DMS79 (cell line): ENCODE data around the gene KLK3.
A peak's percentile ranks its signal among the peaks of the same experiment; 100 is the strongest.
"Not testable (repeated sequence)": the region's sequence is repeated elsewhere in the genome, so short reads cannot be mapped to it uniquely, and the experiment has no call there.

Source experiments
- DNase-seq: peaks from one replicate; lab custom pipeline; 2025; lab: John Stamatoyannopoulos, UW

The KLK3 gene

DNA sequence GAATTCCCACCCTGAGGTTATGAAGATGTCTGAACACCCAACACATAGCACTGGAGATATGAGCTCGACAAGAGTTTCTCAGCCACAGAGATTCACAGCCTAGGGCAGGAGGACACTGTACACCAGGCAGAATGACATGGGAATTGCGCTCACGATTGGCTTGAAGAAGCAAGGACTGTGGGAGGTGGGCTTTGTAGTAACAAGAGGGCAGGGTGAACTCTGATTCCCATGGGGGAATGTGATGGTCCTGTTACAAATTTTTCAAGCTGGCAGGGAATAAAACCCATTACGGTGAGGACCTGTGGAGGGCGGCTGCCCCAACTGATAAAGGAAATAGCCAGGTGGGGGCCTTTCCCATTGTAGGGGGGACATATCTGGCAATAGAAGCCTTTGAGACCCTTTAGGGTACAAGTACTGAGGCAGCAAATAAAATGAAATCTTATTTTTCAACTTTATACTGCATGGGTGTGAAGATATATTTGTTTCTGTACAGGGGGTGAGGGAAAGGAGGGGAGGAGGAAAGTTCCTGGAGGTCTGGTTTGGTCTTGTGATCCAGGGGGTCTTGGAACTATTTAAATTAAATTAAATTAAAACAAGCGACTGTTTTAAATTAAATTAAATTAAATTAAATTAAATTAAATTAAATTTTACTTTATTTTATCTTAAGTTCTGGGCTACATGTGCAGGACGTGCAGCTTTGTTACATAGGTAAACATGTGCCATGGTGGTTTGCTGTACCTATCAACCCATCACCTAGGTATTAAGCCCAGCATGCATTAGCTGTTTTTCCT, 7.0 kb downstream of the KLK3 start:
- DNase-seq: no peak

- no peak for DNase-seq
Observed at GRCh38 chr19:50869479-50869878, 14.8 kb downstream of the KLK3 start.

GRCh38 chr19:50870417-50871089, 15.8 kb downstream of the KLK3 start:
- DNase-seq: no peak

DNA sequence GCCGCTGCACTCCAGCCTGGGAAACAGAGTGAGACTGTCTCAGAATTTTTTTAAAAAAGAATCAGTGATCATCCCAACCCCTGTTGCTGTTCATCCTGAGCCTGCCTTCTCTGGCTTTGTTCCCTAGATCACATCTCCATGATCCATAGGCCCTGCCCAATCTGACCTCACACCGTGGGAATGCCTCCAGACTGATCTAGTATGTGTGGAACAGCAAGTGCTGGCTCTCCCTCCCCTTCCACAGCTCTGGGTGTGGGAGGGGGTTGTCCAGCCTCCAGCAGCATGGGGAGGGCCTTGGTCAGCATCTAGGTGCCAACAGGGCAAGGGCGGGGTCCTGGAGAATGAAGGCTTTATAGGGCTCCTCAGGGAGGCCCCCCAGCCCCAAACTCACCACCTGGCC, 18.3 kb downstream of the KLK3 start, which contains the start of gene KLK2:
Gene KLK2 (plus strand): TSS at position 384 of the 400 bp plus-strand sequence. CDS start 35 bp downstream, outside the sequence.
- no peak for DNase-seq

DNA sequence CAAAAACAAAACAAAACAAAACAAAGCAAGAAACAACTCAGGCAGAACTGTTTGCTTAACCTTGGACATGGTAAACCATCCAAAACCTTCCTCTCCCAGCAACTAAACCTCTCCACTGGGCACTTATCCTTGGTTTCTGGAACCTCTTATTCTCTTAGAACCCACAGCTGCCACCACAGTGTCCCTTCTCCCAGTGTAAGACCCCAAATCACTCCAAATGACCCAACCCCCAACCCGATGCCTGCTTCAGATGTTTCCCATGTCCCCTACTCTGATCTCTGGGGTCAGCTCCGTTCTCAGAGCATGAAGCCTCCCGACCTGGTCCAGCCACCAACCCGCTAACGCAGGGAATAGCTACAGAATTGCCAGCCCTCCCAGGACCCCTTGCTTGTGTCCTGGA, 19.5 kb downstream of the KLK3 start:
- DNase-seq: no peak

GRCh38 chr19:50875795-50876422, 21.2 kb downstream of the KLK3 start:
- no peak for DNase-seq

DNA sequence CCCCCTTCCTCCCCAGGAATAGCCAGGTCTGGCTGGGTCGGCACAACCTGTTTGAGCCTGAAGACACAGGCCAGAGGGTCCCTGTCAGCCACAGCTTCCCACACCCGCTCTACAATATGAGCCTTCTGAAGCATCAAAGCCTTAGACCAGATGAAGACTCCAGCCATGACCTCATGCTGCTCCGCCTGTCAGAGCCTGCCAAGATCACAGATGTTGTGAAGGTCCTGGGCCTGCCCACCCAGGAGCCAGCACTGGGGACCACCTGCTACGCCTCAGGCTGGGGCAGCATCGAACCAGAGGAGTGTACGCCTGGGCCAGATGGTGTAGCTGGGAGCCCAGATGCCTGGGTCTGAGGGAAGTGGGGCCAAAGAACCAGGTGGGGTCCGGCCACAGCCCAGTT, 21.7 kb downstream of the KLK3 start:
- DNase-seq: no peak

DNA sequence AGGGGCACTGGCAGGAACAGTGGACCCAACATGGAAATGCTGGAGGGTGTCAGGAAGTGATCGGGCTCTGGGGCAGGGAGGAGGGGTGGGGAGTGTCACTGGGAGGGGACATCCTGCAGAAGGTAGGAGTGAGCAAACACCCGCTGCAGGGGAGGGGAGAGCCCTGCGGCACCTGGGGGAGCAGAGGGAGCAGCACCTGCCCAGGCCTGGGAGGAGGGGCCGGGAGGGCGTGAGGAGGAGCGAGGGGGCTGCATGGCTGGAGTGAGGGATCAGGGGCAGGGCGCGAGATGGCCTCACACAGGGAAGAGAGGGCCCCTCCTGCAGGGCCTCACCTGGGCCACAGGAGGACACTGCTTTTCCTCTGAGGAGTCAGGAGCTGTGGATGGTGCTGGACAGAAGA, 22.6 kb downstream of the KLK3 start:
- no peak for DNase-seq

DNA sequence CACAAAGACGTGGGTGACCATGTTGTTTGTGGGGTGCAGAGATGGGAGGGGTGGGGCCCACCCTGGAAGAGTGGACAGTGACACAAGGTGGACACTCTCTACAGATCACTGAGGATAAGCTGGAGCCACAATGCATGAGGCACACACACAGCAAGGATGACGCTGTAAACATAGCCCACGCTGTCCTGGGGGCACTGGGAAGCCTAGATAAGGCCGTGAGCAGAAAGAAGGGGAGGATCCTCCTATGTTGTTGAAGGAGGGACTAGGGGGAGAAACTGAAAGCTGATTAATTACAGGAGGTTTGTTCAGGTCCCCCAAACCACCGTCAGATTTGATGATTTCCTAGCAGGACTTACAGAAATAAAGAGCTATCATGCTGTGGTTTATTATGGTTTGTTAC, 24.1 kb downstream of the KLK3 start:
- DNase-seq: no peak

DNA sequence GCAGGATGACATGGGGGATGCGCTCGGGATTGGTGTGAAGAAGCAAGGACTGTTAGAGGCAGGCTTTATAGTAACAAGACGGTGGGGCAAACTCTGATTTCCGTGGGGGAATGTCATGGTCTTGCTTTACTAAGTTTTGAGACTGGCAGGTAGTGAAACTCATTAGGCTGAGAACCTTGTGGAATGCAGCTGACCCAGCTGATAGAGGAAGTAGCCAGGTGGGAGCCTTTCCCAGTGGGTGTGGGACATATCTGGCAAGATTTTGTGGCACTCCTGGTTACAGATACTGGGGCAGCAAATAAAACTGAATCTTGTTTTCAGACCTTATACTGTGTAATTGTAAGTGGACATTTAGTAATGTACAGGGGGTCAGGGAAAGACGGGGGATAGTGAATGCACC, 25.5 kb downstream of the KLK3 start:
- DNase-seq: no peak

- no peak for DNase-seq
Observed at GRCh38 chr19:50882188-50882587, 27.5 kb downstream of the KLK3 start.

DNA sequence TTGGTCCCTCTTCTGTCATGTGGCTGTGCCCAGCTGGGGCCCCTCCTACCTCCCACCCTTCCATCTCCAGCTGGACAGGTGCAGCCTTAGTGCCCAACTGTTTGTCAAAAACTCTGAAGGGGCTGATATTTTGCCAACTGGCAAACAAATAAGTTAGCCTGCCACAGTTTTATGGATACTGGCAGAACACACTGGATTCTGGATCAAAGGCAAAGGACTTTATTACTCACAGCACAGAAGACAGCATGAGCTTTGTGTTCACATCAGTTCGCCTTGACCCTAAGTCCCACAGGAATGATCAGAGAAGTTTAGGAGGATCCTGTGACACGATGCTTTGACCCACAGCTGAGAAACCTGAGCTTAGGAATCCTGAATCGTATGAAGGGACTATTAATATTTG, 34.9 kb downstream of the KLK3 start:
- no peak for DNase-seq

- no peak for DNase-seq
Observed at GRCh38 chr19:50890422-50891252, 35.9 kb downstream of the KLK3 start.

GRCh38 chr19:50891253-50891625, 36.5 kb downstream of the KLK3 start:
- DNase-seq: no peak

- no peak for DNase-seq
Observed at GRCh38 chr19:50893047-50893736, 38.5 kb downstream of the KLK3 start.

DNA sequence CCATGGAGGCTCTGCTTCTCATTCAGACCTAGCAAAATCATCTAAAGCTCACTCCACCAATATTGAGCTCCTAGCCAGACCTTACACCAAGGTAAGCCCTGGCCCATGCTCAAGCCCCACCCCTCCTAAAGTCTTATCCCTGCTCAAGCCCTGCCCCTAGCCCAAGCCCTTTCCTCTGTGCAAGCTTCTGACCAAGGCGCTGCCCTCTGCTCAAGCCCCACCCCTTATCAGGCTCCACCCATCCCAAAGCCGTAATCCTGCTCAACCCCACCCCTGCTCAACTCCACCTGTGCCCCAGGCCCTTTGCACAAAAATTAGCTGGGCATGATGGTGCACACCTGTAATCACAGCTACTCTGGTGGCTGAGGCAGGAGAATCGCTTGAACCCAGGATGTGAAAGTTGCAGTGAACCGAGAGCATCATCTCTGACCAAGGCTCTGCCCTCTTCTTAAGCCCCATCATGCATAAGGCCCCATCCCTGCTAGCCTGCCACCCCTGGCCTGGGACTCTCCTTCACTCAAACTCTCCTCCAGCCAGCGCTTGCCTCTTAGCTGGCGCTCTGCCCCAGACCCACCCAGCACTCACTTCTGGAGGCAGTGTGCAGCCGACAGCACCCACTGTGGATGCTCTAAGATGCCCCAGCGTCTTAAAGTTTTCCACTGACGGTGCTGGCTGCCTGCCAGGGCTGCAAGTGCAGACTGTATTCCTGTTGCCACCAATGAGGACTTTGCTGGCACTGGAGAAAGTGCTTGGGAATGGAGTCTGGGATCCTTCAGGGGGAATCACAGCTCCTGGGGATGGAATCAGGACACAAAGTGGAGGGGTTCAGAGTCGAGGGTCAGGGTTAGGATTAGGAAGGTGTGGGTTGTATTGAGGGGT, 40.0 kb downstream of the KLK3 start:
- DNase-seq: no peak

DNA sequence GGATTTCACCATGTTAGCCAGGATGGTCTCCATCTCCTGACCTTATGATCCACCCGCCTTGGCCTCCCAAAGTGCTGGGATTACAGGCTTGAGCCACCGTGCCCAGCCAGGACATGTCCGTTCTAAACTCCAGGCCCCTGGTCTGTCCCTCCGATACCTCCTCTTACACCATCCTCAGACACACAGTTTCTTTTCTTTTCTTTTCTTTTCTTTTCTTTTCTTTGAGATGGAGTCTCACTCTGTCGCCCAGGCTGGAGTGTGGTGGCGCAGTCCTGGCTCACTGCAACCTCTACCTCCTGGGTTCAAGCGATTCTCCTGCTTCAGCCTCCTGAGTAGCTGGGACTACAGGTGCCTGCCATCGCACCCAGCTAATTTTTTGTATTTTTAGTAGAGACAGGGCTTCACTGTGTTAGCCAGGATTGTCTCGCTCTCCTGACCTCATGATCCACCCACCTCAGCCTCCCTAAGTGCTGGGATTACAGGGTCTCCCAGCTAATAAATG, 41.4 kb downstream of the KLK3 start:
- not testable (repeated sequence) for DNase-seq

GRCh38 chr19:50896591-50897190, 42.0 kb downstream of the KLK3 start:
- peak; percentile 71 for DNase-seq

DNA sequence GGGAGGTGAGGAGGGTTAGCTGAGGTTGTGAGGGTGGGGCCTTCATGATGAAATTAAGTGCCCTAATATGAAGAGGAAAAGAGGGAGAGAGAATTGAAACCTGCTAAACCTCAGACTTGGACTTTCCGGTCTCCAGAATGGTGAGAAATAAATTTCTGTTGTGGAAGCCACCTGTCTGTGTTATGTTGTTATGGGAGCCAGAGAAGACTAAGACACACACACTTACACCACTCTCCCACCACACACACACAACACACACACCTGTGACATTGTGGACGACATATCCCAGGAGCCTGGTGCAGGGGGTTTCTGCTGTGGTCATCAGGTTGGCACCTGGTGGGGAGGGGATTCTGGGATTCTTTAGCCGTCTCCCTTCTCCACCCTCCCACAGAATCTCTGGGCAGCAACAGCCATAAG, 42.5 kb downstream of the KLK3 start:
- DNase-seq: no peak

DNA sequence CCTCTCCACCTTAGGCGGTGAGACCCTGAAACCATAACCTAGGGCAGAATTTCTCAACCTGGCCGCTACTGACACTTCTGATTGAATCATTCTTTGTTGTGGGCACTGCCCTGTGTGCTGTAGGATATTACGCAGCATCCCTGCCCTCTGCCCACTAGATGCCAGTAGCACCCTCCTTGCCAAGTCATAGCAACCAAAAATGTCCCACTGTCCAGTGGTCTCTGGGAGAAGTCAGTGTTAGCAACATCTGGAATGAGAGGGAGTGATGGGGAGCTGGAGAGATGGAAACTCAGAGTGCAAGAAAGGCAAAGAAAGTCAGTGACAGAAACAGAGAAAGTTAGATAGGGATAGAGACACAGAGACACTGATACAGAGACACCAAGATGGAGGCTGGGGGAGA, 42.9 kb downstream of the KLK3 start:
- no peak for DNase-seq
